ENCODE measurements around the gene DCTN3. TPM values are rescaled to one million over a fixed set of nuclear protein-coding genes. Genes with fewer than 3 reads are reported as not detected.
A peak's percentile ranks its signal among the peaks of the same experiment; 100 is the strongest.

DCTN3 gene
- total RNA-seq, 1 donor from 2014 or later = 105 TPM

DNA sequence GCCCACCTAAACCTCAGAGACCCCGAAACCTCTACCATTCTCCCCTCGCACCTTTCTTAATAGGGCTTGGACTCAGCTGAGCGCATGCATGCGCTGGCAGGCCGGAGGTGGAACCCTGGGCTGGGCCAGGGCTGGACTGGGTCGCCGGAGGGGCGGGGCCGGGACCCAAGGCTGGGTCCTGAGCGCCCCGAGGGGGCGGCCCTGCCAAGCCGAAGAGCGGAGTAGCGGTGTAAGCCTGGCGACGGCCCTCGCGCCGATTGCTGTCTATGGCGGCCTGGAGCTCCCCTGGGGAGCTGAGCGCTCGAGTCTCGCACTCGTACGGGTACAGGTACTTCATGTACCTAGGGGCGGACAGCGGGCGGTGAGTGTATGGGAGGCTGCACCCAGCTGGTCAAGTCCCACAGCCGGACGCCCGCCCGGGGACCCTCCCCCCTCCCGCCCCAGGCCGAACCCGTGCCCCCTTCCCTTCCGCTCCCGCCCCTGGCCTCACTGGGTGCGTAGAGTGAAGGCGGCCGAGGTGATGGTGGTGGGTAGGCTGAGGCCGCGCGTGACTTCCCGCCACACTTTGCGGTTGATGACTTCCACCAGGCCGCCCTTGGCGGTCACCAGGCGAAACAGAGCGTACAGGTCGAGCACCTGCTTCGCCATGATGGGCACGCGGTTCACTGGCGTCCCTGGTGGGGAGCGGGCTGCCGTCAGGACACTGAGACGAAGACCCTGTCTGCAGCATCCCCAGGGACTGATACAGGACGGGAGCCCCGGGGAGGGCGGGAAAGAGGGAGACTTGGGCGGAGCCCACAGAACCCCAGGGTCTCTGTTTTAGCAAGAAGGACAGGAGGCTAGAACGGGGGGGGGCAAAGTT lies 3.3 kb upstream of the DCTN3 start:
- Mint-ChIP-seq H3K4me3 (ENCODE audit: unreplicated experiment) (no peak overlapping the region), H3K27me3 (ENCODE audit: unreplicated experiment) (peaks cover 35% of the 10 kb centered on the region), H3K4me1 (ENCODE audit: unreplicated experiment) (peaks cover 24% of the 10 kb centered on the region), H3K27ac (ENCODE audit: unreplicated experiment) (no peak overlapping the region), H3K36me3 (ENCODE audit: unreplicated experiment) (no peaks in the 10 kb centered on the region), H3K9me3 (ENCODE audit: unreplicated experiment) (no peaks in the 10 kb centered on the region)
- no peak for DNase-seq (ENCODE audit: extremely low spot score, unreplicated experiment)
- TF ChIP-seq, protein P1, sequence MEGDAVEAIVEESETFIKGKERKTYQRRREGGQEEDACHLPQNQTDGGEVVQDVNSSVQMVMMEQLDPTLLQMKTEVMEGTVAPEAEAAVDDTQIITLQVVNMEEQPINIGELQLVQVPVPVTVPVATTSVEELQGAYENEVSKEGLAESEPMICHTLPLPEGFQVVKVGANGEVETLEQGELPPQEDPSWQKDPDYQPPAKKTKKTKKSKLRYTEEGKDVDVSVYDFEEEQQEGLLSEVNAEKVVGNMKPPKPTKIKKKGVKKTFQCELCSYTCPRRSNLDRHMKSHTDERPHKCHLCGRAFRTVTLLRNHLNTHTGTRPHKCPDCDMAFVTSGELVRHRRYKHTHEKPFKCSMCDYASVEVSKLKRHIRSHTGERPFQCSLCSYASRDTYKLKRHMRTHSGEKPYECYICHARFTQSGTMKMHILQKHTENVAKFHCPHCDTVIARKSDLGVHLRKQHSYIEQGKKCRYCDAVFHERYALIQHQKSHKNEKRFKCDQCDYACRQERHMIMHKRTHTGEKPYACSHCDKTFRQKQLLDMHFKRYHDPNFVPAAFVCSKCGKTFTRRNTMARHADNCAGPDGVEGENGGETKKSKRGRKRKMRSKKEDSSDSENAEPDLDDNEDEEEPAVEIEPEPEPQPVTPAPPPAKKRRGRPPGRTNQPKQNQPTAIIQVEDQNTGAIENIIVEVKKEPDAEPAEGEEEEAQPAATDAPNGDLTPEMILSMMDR (IDR thresholded peaks at IDR 0.05) = no peak

DNA sequence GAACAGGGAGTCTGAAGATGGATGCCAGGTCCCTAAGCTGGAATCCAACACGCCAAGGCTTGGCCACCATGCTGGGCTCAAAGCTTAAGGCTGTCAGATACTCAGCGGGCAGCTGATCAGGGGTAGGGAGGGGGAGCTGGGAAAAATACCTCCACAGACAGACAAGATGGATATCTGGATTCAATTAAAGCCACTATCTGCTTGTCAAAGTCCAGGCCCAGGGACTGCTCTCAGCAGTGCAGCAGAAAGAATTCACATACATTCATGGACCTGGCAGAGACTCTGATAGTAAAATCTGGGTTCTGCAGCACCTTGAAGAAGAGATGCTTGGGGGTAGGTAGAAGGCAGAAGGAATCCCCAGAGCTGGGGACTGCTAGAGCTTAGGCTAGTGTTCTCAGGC lies 5.2 kb downstream of the DCTN3 start:
- no peak for DNase-seq (ENCODE audit: extremely low spot score, unreplicated experiment)
- peaks cover 12% of the 10 kb centered on the region for H3K36me3 Mint-ChIP-seq (ENCODE audit: unreplicated experiment)
- no peaks in the 10 kb centered on the region for H3K9me3 Mint-ChIP-seq (ENCODE audit: unreplicated experiment)
- H3K4me3 Mint-ChIP-seq (ENCODE audit: unreplicated experiment) = no peak overlapping the region
- TF ChIP-seq, protein P1 (IDR thresholded peaks at IDR 0.05) = no peak
- H3K4me1 Mint-ChIP-seq (ENCODE audit: unreplicated experiment) = peaks cover 33% of the 10 kb centered on the region
- no peaks in the 10 kb centered on the region for H3K27me3 Mint-ChIP-seq (ENCODE audit: unreplicated experiment)
- no peak overlapping the region for H3K27ac Mint-ChIP-seq (ENCODE audit: unreplicated experiment)

DNA sequence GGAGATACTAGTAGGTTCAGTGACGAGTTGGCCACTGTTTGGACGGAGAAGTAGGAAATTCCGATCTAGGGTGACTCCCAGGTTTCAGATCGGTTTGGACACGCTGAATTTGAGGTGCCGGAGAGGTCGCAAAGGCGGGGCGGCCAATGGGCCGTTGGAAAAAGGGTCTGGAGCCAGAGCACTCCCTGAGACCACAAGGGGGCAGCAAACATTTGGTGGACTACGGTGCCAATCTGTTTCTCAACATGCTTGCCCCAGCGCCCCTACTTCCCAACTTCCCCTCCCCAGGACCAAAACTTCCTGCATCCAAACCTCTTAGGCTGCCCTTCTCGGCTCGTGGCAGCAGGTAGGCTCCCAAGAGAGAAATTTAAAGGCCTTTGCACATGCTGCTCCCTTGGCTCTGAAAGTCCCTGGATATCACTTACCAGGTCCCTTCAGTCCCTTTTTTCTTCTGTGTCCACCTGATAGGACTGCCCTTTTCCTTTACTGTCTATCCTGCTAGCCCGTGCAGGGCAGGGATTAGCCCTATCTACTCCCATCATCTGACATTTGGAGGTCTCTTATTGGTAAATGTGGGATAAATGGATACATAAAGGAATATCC lies 7.4 kb downstream of the DCTN3 start:
- TF ChIP-seq, protein P1 (IDR thresholded peaks at IDR 0.05) = peak; percentile 90
- H3K4me1 Mint-ChIP-seq (ENCODE audit: unreplicated experiment) = peaks cover 19% of the 10 kb centered on the region
- H3K9me3 Mint-ChIP-seq (ENCODE audit: unreplicated experiment) = no peaks in the 10 kb centered on the region
- peak overlapping the region; percentile 79 for H3K4me3 Mint-ChIP-seq (ENCODE audit: unreplicated experiment)
- no peaks in the 10 kb centered on the region for H3K27me3 Mint-ChIP-seq (ENCODE audit: unreplicated experiment)
- DNase-seq (ENCODE audit: extremely low spot score, unreplicated experiment) = no peak
- H3K27ac Mint-ChIP-seq (ENCODE audit: unreplicated experiment) = peak overlapping the region; percentile 89
- peaks cover 12% of the 10 kb centered on the region for H3K36me3 Mint-ChIP-seq (ENCODE audit: unreplicated experiment)

DNA sequence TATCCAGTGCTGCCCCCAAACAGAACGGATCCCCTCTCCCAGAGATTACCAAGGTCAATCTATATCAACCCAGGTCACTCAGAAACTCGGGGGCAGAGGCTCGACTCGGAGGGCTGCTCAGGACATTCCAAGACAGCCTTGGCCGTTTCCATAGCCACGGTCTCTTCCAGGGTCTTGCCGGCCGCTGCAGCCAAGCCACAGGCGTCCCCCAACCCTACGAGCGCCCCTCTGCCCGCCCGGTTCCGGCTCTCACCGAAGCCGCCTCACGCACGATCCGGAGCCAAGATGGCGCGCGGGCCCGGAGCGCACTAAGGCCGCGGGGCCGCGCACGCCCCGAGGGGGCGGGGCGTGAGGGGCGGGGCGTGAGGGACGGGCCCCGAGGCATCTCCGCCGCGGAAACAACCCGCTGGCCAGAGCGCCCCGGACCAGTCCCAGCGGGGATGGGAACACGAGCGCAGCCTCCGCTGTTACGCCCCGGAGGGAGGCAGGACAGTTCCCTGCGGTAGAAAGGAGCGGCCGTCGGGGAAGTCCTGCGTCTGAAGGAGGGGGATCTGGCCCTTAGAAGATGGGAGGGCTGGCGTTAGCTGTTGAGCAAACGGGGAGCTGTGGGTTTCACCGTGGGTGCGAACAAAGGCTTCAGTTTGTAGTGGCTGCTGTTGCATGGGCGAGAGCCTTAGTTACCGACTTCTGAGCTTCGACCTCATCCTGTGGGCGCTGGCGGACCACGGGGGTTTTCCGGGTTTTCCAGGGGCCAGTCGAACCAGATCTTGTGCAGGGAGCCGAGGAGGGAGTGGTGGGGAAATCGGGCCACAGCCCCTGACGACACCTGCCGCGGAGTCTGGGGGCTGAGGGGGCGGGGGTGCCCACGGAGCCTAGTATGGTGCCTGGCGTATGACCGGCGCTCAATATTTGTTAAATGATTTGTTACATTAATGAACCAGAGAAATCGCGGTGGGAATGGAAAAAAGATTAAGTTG lies 8.2 kb downstream of the DCTN3 start, which contains the start of gene RPP25L:
RPP25L (minus strand) TSS at position 287 of the 977 bp plus-strand sequence. CDS start 801 bp downstream, outside the sequence.
- Mint-ChIP-seq H3K27me3 (ENCODE audit: unreplicated experiment) (no peaks in the 10 kb centered on the region), H3K9me3 (ENCODE audit: unreplicated experiment) (no peaks in the 10 kb centered on the region), H3K4me3 (ENCODE audit: unreplicated experiment) (peak within 1 kb of the TSS; percentile 79), H3K27ac (ENCODE audit: unreplicated experiment) (peak within 1 kb of the TSS; percentile 89), H3K4me1 (ENCODE audit: unreplicated experiment) (peaks cover 19% of the 10 kb centered on the region), H3K36me3 (ENCODE audit: unreplicated experiment) (peaks cover 12% of the 10 kb centered on the region)
- peak; percentile 95 for DNase-seq (ENCODE audit: extremely low spot score, unreplicated experiment)
- TF ChIP-seq, protein P1 (IDR thresholded peaks at IDR 0.05) = no peak
